Measurements from ENCODE around the gene APOA5. TPM values are rescaled to one million over a fixed set of nuclear protein-coding genes. Genes with fewer than 3 reads are reported as not detected.

APOA5 gene
- total RNA-seq, 2 experiments from 2014 or later = not detected

- ChIA-PET POLR2A (interaction anchor here (1.4 to 2.9 kb wide), 3 partner anchors 45 to 352 kb away, joined by 3 to 9 read pairs (median 4); partner anchors contain the start of gene PAFAH1B2), CTCF (interaction anchor here (0.6 to 10.3 kb wide), 48 partner anchors 8 to 440 kb away, joined by 3 to 187 read pairs (median 6); partner anchors contain the start of genes APOA1, APOA4, BUD13 and PAFAH1B2)
- Mint-ChIP-seq H3K4me1 (ENCODE audit: low read depth) (peaks cover 23% of the 10 kb centered on the region), H3K27me3 (no peaks in the 10 kb centered on the region), H3K4me3 (no peak overlapping the region), H3K36me3 (peaks cover 13% of the 10 kb centered on the region), H3K9me3 (no peaks in the 10 kb centered on the region), H3K27ac (no peak overlapping the region)
- peak; percentile 85 for DNase-seq
- intact Hi-C loops (cut with micrococcal nuclease) = loop anchor here (1.0 kb wide), 2 partner anchors 45 to 315 kb away; no protein-coding TSS in a partner anchor
These were observed 472 bp downstream of the APOA5 start for GRCh38 chr11:116791002-116791812.

- Mint-ChIP-seq H3K9me3 (no peaks in the 10 kb centered on the region), H3K36me3 (peaks cover 19% of the 10 kb centered on the region), H3K27me3 (no peaks in the 10 kb centered on the region), H3K27ac (no peak overlapping the region), H3K4me3 (no peak overlapping the region), H3K4me1 (ENCODE audit: low read depth) (peaks cover 31% of the 10 kb centered on the region)
- intact Hi-C loops (cut with micrococcal nuclease) = loop anchor here (1.0 kb wide), 2 partner anchors 46 to 316 kb away; no protein-coding TSS in a partner anchor
- CTCF ChIA-PET = interaction anchor here (0.7 to 10.3 kb wide), 46 partner anchors 8 to 440 kb away, joined by 3 to 187 read pairs (median 6); partner anchors contain the start of genes APOA1, BUD13, PAFAH1B2 and PCSK7
- no peak for DNase-seq
- POLR2A ChIA-PET = interaction anchor here (1.4 to 2.9 kb wide), 3 partner anchors 46 to 353 kb away, joined by 3 to 9 read pairs (median 4); partner anchors contain the start of gene PAFAH1B2
These were observed 1.3 kb downstream of the APOA5 start for GRCh38 chr11:116790167-116791001.

- H3K9me3 Mint-ChIP-seq = no peaks in the 10 kb centered on the region
- DNase-seq = no peak
- H3K4me3 Mint-ChIP-seq = no peak overlapping the region
- H3K27ac Mint-ChIP-seq = no peak overlapping the region
- peaks cover 33% of the 10 kb centered on the region for H3K36me3 Mint-ChIP-seq
- intact Hi-C loops (cut with micrococcal nuclease) = loop anchor here (1.0 to 5.0 kb wide), 3 partner anchors 16 to 443 kb away; partner anchors contain the start of genes PCSK7, RNF214 and SIK3
- ChIA-PET CTCF (interaction anchor here (0.8 to 10.3 kb wide), 5 partner anchors 47 to 437 kb away, joined by 4 to 187 read pairs (median 16); partner anchors contain the start of genes APOA1 and SIK3), POLR2A (interaction anchor here (1.8 kb wide), 1 partner anchor 12 kb away, joined by 7 read pairs; no protein-coding TSS in a partner anchor)
- no peaks in the 10 kb centered on the region for H3K27me3 Mint-ChIP-seq
- H3K4me1 Mint-ChIP-seq (ENCODE audit: low read depth) = peaks cover 46% of the 10 kb centered on the region
These were observed 2.7 kb downstream of the APOA5 start for GRCh38 chr11:116788975-116789374.

- ChIA-PET CTCF (interaction anchor here (0.6 to 10.3 kb wide), 6 partner anchors 11 to 438 kb away, joined by 3 to 187 read pairs (median 8); partner anchors contain the start of genes APOA1 and SIK3), POLR2A (interaction anchor here (1.0 to 1.8 kb wide), 3 partner anchors 12 to 19 kb away, joined by 3 to 7 read pairs (median 6); partner anchors contain the start of gene BUD13)
- Mint-ChIP-seq H3K4me3 (peak overlapping the region; percentile 95), H3K27me3 (no peaks in the 10 kb centered on the region), H3K9me3 (no peaks in the 10 kb centered on the region), H3K36me3 (peaks cover 34% of the 10 kb centered on the region), H3K4me1 (ENCODE audit: low read depth) (peaks cover 48% of the 10 kb centered on the region), H3K27ac (peak overlapping the region; percentile 91)
- intact Hi-C loops (cut with micrococcal nuclease) = loop anchor here (1.0 to 5.0 kb wide), 3 partner anchors 15 to 444 kb away; partner anchors contain the start of genes PCSK7, RNF214 and SIK3
- no peak for DNase-seq
These were observed 3.1 kb downstream of the APOA5 start for GRCh38 chr11:116788534-116788933.

DNA sequence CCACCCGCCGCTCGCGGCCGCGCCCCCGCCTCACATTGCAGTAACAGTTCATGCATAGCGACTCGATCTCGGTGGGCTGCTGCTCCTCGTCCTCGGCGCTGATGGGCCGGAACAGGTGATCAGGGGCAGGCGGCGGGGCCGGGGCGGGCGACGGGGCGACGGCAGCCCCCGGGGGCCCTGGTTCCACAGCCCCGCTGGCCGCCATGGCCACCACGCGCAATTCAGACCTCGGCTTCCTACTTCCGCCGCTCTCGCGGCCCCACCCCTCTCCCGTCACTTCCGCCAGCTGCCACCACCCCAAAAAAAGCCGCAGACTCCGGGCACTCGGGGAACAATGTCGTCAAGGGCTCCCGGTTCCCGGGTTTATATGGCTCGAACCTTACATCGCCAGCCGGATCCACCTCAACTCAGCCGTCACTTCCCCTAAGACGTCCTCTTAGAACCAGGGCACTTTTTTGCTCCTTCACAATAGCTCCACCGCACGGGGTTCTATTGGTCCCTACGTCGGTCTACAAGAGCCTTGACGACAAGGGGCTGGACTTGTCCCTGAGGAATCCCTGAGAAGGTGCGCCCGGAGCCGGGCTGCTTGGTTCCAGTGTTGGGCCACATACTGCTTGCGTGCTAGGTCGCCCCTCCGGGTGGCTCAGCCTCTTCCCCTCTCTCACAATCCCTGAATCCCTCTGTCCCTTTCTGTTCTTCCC lies 3.7 kb downstream of the APOA5 start, which contains the start of gene ZPR1:
TSS of gene ZPR1 (minus strand) at position 238 of the 701 bp plus-strand sequence. CDS start at position 205, 33 bp downstream.
- ChIA-PET CTCF (interaction anchor here (0.6 to 10.3 kb wide), 10 partner anchors 8 to 439 kb away, joined by 3 to 187 read pairs (median 4); partner anchors contain the start of genes APOA1 and SIK3), POLR2A (interaction anchor here (0.5 to 2.0 kb wide), 7 partner anchors 11 to 310 kb away, joined by 3 to 9 read pairs (median 6); partner anchors contain the start of genes BUD13 and SIK3)
- H3K9me3 Mint-ChIP-seq = no peaks in the 10 kb centered on the region
- peaks cover 40% of the 10 kb centered on the region for H3K36me3 Mint-ChIP-seq
- H3K27ac Mint-ChIP-seq = peak within 1 kb of the TSS; percentile 91
- no peaks in the 10 kb centered on the region for H3K27me3 Mint-ChIP-seq
- intact Hi-C loops (cut with micrococcal nuclease) = loop anchor here (1.0 to 5.0 kb wide), 4 partner anchors 15 to 444 kb away; partner anchors contain the start of genes PCSK7, RNF214 and SIK3
- peak; percentile 90 for DNase-seq
- H3K4me1 Mint-ChIP-seq (ENCODE audit: low read depth) = peaks cover 54% of the 10 kb centered on the region
- peak within 1 kb of the TSS; percentile 95 for H3K4me3 Mint-ChIP-seq

- Mint-ChIP-seq H3K36me3 (peaks cover 45% of the 10 kb centered on the region), H3K9me3 (no peaks in the 10 kb centered on the region), H3K27ac (peak overlapping the region; percentile 80), H3K27me3 (no peaks in the 10 kb centered on the region), H3K4me1 (ENCODE audit: low read depth) (peaks cover 59% of the 10 kb centered on the region), H3K4me3 (peak overlapping the region; percentile 95)
- intact Hi-C loops (cut with micrococcal nuclease) = loop anchor here (1.0 to 5.0 kb wide), 3 partner anchors 66 to 445 kb away; partner anchors contain the start of genes PCSK7, RNF214 and SIK3
- ChIA-PET POLR2A (interaction anchor here (0.5 to 2.0 kb wide), 8 partner anchors 9 to 311 kb away, joined by 3 to 9 read pairs (median 5); partner anchors contain the start of genes BUD13 and SIK3), CTCF (interaction anchor here (0.6 to 10.3 kb wide), 11 partner anchors 9 to 439 kb away, joined by 3 to 187 read pairs (median 4); partner anchors contain the start of genes APOA1 and SIK3)
- DNase-seq = no peak
These were observed 4.3 kb downstream of the APOA5 start for GRCh38 chr11:116787436-116787785.

GRCh38 chr11:116786966-116787365 lies 4.7 kb downstream of the APOA5 start:
- Mint-ChIP-seq H3K27ac (peak overlapping the region; percentile 80), H3K4me3 (peak overlapping the region; percentile 95), H3K4me1 (ENCODE audit: low read depth) (peaks cover 63% of the 10 kb centered on the region), H3K9me3 (no peaks in the 10 kb centered on the region), H3K36me3 (peaks cover 49% of the 10 kb centered on the region), H3K27me3 (no peaks in the 10 kb centered on the region)
- ChIA-PET CTCF (interaction anchor here (0.6 to 10.3 kb wide), 8 partner anchors 10 to 357 kb away, joined by 3 to 187 read pairs (median 4); partner anchors contain the start of genes APOA1, PAFAH1B2 and SIK3), POLR2A (interaction anchor here (0.7 to 2.6 kb wide), 7 partner anchors 8 to 311 kb away, joined by 3 to 10 read pairs (median 7); partner anchors contain the start of genes BUD13 and SIK3)
- no peak for DNase-seq
- intact Hi-C loops (cut with micrococcal nuclease) = loop anchor here (1.0 to 5.0 kb wide), 4 partner anchors 11 to 445 kb away; partner anchors contain the start of genes PCSK7, RNF214 and SIK3

DNA sequence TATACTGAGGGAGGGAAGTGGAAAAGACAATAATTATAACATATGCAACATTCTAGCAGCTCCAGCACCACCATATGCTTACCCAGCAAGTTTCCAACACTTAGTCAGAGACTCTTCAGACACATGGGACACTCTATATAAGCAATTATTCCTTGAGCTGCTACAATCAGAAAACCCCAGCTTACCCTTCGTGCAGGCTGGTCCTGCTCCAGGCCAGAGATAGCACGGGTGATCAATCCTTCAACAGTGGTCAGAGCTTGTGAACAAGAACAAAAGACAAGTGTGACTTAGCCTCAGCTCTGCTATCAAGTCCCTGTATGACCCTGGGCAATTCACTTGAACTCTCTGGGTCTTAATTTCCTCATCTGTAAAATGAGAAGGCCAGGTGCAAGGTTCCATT lies 5.4 kb downstream of the APOA5 start:
- intact Hi-C loops (cut with micrococcal nuclease) = loop anchor here (1.0 to 5.0 kb wide), 3 partner anchors 10 to 446 kb away; partner anchors contain the start of genes PCSK7, RNF214 and SIK3
- H3K36me3 Mint-ChIP-seq = peaks cover 55% of the 10 kb centered on the region
- H3K4me1 Mint-ChIP-seq (ENCODE audit: low read depth) = peaks cover 67% of the 10 kb centered on the region
- H3K27me3 Mint-ChIP-seq = no peaks in the 10 kb centered on the region
- peak overlapping the region; percentile 95 for H3K4me3 Mint-ChIP-seq
- H3K27ac Mint-ChIP-seq = peak overlapping the region; percentile 62
- CTCF ChIA-PET = interaction anchor here (1.4 to 10.3 kb wide), 5 partner anchors 9 to 357 kb away, joined by 4 to 187 read pairs (median 11); partner anchors contain the start of genes APOA1, PAFAH1B2 and SIK3
- H3K9me3 Mint-ChIP-seq = no peaks in the 10 kb centered on the region
- POLR2A ChIA-PET = interaction anchor here (0.6 to 2.6 kb wide), 4 partner anchors 10 to 50 kb away, joined by 3 to 10 read pairs (median 8); partner anchors contain the start of gene BUD13
- DNase-seq = no peak

DNA sequence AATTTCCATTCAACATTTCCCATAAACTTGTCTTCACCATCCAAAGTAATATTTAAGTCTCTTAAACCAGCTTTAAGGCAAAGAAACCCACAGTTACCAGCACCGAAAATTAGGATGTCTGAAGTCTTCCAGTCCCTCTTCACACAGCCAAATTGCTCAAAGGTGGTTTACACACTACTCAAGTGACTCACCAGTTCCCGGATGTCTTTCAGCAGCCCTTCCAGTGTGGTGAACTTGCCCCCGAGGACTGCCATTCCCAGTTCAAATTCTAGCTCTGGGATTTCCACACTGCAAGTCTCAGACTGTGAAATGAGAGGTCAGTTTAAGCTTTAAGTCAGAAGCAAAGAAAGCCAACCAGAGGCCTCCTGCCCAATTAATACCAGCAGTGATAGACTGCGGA lies 9.0 kb downstream of the APOA5 start:
- peak; percentile 56 for DNase-seq
- Mint-ChIP-seq H3K9me3 (no peaks in the 10 kb centered on the region), H3K27me3 (no peaks in the 10 kb centered on the region), H3K27ac (peak overlapping the region; percentile 88), H3K4me3 (peak overlapping the region; percentile 33), H3K36me3 (peaks cover 83% of the 10 kb centered on the region), H3K4me1 (ENCODE audit: low read depth) (peaks cover 89% of the 10 kb centered on the region)
- ChIA-PET POLR2A (interaction anchor here (0.6 to 1.9 kb wide), 2 partner anchors 11 to 361 kb away, joined by 3 to 6 read pairs; partner anchors contain the start of gene PAFAH1B2), CTCF (interaction anchor here (1.3 to 1.5 kb wide), 3 partner anchors 8 to 53 kb away, joined by 4 to 13 read pairs (median 13); partner anchors contain the start of gene APOA5)
- intact Hi-C loops (cut with micrococcal nuclease) = no loop called here
